ENCODE measurements around the gene GCLC. TPM values are rescaled to one million over a fixed set of nuclear protein-coding genes. Genes with fewer than 3 reads are reported as not detected.

Gene GCLC
- total RNA-seq, result 7.8 and 16.9 TPM in 2 replicates

GRCh38 chr6:53544470-53545308, at the start of gene GCLC:
Gene GCLC (minus strand): TSS chr6:53545101. CDS start chr6:53544645, 456 bp downstream.

Other genes with a start within 250 kb of the GCLC start
- gene ELOVL5, start 196.2 kb downstream of the GCLC start, total RNA-seq, result 103 TPM in 2 replicates
- gene KLHL31, start 120.7 kb upstream of the GCLC start, total RNA-seq, result under 0.01 and 0.17 TPM in 2 replicates
- 0.94 and 2.5 TPM in 2 replicates for gene LRRC1, start 249.9 kb upstream of the GCLC start, total RNA-seq

All from pericardium fibroblast (primary cell).